ENCODE measurements around the gene RYR1.

The RYR1 gene

DNA sequence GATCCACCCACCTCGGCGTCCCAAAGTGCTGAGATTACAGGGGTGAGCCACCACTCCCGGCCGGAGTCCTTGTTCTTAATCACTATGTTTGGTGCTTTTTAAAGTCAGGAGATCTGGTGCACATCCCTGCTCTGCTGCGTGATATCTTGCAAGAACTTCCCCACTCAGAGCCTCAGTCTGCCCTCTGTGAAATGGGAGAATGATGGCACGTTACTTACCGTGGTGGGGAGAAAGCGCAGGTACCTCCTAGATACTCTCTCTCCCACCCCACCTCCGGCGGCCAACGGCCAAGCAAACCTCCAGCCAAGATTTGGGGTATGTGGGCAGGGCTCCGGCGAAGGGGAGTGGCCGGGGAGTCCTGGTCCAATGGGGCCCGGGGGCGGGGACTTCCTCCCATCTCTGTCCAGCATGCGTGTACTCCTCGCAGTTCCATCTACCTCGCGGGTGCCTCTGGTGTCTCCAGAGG, at the start of gene RYR1:
RYR1 (plus strand) TSS at position 424 of the 466 bp plus-strand sequence. CDS start 139 bp downstream, outside the sequence.
- DNase-seq (ENCODE audit: low read depth) = no peak

DNA sequence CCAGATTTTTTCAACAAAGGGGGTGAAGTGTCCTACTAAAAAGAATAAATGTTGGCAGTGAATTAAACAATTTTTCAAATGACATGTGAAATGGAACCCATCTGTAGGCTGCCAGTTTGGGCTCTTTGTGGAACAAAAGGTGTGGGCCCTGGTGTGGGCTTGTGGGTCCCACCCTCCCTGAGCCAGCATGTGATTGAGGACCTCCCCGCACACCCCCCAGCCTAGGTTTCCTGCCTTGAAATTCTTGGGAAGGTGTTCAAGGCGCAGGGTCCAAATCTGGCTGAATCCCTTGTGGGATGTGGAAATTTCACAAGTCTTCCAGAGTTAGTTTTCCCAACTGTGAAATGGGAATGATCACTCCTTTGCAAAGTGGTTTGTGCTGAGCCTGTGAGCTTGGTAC, 49.7 kb upstream of the RYR1 start:
- no peak for DNase-seq (ENCODE audit: low read depth)

DNA sequence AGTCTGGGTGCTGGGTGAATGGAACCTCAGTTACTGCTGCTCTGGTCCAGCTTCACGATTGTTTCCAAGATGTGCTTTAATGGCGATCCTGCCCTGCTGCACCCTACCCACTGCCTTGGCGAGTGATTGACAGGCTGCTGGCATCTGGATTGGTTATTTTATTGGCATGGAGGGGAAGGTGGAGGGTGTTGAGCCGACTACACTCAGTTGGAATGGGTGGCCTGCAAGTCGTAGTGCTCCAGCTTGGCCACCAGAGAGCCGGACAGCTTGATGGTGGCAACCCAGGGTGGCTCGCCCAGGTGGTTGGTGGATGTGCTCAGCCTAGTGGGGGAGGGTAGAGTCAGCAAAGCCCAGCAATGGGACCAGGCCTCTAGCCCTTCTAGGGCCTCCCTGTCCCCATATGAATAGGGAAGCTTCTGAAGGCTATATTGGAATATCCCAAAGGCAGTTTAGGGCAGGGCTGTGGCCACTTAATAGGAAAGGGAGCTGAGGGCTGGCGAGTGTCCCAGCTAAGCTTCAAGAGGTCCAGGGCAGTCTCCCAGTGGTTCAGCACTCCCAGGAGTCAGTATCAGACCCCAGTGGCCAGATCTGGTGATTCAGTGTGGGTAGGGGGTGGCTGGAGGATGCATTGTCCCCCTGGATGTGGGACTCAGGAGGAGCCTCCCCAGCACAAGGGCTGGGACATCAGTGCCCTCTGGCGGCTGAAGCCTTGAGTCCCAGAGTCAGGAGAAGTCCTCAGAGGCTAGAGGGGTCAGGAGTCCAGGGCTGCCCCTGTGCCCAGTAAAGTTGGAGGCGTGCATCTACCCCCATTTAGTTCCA, 49.1 kb upstream of the RYR1 start:
- no peak for DNase-seq (ENCODE audit: low read depth)

DNA sequence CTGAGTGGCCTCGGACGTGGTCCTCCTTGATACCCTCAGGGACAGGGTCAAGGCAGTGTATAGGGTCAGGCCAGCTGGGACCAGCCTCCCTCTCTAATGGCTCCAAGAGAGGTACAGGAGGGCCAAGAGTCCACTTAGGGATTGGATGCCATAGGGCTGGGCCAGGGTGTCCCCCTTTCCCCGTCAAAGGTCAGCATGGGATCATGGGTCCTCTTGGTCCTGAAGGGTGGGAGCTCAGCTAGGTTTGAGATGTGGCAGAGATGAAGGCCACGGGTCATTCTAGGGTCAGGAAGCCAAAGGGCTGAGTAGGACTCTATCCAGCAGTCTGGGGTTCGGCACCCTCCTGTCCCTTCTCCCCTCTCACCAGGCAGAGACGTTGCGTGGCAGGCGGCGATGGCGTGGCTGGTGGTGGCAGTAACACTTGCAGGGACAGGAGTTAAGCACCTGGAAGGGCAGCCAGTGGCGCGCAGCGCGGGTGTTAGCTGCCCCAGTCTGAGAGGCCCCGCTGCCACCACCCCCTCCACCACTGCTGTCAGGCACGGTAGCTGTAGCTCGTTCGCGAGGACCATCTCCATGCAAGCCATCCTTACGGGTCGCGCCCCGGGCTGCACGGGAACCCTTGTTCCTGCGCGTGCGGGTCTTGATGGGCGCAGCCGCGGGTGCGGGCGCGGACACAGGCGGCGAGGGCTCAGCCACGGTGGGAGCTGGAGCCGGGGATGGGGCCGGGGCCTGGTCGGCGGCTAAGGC, 48.3 kb upstream of the RYR1 start:
- DNase-seq (ENCODE audit: low read depth) = no peak

DNA sequence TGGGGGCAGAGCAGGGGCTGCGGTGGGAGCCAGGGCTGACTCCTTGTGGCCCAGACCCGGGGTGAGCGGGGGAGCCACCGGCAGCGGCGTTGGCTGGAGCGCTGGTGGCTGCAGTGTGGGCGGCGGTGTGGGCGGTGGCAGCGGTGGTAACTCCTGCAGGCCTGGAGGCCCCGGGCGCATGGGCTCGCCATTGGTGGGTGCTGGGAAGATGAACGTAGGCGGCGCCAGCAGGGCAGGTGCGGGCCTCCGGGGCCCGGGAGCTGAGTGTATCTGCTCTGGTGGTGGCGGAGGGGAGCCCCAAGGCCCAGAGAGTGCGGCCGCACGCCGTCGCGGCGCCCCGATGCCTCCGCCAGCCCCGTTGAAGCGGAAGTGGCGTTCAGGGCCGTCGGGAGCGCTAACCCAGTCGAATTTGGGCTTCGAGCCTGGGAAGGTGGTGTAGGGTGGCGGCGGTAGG, 47.7 kb upstream of the RYR1 start:
- DNase-seq (ENCODE audit: low read depth) = no peak

DNA sequence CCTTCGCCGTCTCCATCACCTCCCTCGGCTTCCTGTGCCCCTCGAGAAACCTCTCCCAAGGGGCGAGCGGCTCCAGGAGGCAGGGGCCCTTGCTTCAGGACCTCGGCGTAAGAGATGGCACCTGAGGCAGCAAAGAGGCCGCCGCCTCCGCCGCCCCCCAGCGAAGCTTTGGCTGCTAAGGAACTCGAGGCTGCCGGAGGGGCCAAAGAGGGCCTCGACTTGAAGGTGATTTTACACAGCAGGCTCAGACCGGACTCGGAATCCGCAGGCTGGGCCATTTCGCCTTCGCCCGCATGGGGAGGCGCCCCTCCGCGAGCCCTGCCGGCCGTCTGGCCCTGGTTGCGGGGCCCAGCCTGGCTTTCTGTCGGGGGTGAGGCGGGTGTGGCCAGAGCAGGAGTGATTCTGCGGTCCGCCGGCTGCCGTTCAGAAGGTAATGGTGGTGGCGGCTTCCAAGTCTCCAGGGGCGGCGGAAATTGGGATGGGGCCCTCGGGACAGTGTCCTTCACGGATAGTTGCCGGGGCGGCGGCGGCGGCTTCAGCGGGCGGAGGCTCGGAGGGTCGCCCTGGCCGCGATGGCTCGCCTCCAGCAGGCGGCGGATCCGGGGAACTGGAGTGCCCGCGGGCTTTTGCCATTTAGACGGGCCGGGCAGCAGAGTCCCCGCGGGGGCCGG, 47.1 kb upstream of the RYR1 start:
- no peak for DNase-seq (ENCODE audit: low read depth)

DNA sequence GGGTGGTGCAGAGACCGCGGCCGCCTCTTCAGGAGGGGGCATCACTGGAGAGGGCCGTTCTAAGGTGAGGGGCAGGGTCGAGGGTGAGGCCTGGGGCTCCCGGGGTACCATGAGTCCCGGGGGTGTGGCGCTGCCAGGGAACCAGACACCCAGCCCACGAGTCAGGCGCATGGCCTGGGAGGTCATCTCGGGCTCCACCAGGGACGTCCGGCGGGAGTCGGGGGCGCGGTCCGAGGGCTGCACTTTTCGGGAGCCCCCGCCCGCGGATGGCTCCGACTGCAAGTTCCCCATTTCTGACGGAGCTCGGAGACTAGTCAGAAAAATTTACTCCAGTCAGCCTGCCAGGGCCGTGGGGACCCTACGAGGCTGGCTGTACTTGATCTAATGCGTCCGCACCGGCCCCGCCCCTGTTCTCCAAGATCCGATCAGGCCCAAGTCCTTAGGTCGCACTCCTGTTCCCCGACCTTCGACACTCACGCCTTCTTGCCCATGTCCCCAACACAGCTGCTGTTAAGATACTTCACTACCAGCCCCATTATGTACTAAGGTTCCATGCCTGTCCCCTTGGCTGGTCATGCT, 46.4 kb upstream of the RYR1 start:
- DNase-seq (ENCODE audit: low read depth) = no peak

DNA sequence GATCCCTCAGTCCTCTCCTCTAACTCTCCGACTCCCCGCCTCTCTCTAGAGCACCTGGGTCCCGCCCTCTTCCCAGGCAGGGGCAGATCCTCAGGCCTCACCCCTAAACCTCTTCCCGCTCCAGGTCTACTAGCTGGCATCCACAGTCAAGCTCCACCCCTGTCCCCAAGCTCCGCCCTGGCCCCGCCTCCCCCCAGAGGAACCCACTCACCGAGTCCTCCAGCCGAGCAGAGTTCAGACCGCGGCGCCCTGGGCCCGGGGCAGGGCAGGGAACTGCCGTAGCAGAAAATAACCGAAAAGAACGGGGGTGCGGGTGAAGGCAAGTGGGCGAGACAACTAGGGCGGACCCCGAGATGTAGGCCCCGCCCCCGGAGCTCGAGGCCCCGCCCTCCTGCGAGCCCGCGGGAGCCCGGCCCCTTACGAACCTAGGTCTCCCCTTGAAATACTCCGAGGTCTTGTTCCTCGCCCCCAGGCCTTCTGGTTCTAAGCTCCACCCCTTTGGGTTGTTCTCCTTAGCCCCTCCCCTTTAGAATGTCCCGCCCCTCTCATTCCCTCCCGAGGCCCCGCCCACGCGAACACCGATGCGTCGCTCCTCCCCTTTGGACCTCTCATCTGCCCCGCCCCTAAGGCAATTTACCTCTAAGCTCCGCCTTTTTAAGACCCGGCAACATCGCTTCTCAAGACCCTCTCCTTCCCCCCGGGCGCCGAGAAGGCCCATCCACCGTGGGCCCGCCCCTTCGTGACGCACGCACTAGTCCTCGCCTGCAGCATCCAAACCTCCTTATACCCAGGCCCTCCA, 45.7 kb upstream of the RYR1 start, which contains the start of gene GGN:
GGN (minus strand) TSS at position 485 of the 799 bp plus-strand sequence. CDS start 773 bp downstream, outside the sequence.
- peak; percentile 65 for DNase-seq (ENCODE audit: low read depth)

DNA sequence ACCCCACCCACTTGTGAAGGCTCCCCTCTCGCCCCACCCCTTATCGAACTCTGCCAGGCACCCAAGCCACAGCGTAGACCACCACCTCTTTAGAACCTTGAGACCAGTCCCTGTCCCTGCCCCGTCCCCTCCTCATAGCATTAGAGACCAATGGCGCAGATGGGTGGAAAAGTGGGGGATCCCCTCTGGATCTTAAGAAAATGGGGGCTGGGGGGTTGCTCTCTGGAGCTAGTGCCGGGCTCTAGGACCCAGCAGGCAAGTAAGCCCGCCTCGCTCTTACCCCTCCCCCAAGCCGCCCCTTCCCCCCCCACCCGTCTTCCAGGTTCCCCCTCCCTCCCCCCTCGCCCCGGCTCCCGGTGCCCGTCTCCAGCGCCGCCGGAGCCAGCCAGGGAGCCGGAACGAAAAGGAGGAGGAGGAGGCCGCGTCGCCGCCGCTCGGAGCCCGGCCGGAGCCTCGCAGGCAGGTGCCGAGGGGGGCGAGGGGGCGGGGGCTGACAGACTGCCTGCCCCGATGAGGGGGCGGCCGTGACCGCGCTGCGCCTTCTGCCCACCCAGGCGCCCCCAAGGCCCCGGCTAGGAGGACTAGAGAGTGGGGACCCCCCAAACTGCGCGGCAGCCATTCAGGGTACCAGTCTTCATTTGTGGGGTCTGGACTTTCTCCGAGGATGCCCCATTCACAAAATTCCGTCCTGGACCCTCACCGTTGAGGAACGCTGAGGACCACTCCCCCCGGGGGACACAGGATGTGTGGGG, 45.0 kb upstream of the RYR1 start, which contains the start of gene SPRED3:
SPRED3 (plus strand) TSS at position 349 of the 752 bp plus-strand sequence. CDS start 1,606 bp downstream, outside the sequence.
- no peak for DNase-seq (ENCODE audit: low read depth)

DNA sequence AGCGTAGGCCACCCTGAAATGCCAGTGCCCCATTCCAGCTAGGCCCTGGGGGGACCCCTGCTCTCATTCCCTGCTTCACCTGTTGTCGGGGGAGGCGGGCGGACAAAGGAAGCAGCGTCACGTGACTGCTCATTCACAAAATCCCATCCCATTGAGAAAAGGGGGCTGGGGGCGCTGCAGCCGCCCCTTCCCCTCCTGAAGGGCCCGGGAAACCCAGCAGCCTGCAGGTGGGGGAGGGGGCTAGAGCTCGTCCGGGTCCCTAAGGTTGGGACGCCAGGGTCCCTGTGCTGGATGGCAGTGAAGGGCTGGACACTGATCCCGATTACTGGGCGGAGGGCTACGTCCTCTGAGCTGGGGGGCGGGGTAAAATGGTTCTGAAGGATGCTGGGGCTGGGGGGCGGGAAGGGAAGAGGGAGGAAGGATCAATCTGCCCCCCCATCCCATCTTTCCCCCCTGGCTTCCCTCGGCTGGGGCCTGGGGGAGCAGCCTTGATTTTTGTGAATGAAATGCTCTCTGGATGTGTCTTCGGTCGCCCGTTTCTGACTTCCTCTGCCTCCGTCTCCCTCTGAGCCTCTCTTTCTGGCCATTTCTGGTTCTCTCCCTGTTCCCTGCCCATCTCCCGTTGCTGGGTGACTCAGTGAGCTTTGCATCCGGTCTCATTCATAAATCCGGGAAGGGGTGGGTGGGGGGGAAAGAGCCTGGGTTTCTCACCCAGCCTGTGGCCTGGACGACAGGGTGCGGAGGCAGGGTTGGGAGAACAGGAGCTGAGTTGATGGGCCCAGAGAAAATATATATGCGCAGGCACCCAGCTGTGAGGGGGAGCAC, 44.2 kb upstream of the RYR1 start:
- no peak for DNase-seq (ENCODE audit: low read depth)

DNA sequence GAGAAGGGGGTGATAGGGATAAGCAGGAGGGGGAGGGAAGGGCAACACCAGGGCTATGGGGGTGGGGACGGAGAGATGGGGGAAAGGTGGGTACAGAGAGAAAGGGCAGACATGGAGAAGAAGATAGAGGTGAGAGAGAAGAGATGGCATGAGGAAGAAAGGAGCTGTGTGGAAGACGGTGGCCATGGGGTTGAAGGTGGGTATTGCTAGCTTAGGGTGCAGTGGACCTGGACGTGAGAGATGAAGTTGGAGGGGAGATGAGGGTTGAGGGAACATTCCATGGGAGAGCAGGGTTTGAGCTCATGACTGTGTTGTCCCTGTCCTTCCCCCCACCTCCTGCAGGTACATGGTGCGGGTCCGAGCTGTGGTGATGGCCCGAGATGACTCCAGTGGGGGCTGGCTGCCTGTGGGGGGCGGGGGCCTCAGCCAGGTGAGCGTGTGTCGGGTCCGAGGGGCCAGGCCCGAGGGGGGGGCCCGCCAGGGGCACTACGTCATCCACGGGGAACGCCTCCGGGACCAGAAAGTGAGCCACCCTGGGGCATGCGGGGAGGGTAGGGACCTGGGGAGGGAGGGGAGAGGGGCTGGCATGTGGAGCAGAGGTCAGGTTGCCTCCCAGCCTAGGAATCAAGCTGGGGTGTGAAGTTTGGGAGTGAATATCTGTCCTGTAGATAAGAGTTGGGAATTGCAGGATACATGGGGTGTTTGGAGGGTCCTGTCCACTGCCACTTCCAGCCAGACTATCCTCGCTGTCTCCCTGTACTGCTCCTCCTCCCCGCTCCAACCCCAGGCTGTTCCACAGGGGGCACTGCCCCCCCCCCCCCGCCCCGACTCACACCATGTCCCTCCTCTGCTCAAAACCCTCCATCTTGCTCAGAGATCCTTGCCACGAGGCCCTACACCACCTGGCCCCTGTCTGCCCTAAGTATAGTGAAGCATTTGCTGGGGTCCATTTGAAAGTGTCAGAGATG, 43.2 kb upstream of the RYR1 start:
- no peak for DNase-seq (ENCODE audit: low read depth)

DNA sequence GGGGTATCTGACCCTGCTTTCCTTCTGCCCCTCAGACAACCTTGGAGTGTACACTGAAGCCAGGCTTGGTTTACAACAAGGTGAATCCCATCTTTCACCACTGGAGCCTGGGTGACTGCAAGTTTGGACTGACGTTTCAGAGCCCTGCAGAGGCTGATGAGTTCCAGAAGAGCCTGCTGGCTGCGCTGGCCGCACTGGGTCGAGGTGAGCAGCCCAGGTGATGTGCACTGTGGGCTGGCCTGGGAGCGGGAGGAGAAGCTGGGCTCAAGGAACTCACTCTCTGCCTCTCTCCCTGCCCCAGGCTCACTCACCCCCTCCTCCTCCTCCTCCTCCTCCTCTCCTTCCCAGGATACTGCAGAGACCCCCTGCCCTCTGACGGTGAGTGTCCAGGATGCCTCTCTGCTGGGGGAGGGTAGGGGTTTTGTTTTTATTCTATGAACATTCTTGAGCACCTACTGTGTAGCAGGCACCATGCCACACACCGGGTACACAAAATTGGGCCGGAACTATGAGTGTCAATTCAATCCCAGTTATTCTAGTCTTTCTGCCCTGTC, 41.5 kb upstream of the RYR1 start:
- no peak for DNase-seq (ENCODE audit: low read depth)

DNA sequence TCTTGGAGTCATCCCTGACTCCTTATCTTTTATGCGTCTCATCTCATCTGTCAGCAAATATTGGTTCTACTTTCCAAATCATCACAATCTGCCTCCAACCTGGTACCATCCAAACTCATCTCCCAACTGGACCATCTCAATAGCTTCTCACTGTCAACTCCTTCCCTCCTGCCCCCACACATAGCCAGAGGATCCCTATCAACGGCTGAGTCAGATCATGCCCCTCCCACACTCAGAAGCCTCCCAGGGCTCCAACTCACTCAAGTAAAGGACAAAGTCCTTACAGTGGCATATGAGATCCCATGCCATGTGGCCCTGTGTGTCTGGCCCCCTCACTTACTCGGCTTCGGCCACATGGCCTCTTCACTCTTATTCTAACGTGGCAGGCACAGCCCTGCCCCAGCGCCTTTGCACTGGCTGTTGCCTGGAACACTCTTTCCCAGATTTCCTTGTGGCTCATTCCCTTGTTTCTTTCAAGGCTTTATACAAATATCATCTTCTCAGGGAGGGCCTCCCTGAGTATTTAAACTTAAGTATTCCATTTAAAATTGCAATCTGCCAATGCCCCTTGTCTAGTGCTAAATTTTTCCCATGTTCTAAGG, 40.7 kb upstream of the RYR1 start:
- DNase-seq (ENCODE audit: low read depth) = no peak

DNA sequence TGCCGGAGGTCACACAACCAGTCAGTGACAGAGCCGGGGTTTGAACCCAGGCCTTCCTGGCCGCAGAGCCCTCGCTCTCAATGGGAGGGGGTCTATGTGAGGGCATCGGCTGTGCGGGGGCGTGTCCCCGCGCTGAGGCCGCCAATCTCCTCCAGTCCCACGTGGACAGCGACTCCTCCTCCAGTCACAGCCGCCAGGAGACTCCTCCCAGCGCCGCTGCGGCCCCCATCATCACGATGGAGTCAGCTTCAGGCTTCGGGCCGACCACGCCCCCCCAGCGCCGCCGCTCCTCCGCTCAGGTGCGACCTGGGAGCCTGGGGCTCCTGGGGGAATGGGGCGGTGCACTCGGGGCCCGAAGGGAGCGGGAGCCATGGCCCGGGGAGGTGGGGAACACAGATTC, 39.0 kb upstream of the RYR1 start:
- peak; percentile 46 for DNase-seq (ENCODE audit: low read depth)

DNA sequence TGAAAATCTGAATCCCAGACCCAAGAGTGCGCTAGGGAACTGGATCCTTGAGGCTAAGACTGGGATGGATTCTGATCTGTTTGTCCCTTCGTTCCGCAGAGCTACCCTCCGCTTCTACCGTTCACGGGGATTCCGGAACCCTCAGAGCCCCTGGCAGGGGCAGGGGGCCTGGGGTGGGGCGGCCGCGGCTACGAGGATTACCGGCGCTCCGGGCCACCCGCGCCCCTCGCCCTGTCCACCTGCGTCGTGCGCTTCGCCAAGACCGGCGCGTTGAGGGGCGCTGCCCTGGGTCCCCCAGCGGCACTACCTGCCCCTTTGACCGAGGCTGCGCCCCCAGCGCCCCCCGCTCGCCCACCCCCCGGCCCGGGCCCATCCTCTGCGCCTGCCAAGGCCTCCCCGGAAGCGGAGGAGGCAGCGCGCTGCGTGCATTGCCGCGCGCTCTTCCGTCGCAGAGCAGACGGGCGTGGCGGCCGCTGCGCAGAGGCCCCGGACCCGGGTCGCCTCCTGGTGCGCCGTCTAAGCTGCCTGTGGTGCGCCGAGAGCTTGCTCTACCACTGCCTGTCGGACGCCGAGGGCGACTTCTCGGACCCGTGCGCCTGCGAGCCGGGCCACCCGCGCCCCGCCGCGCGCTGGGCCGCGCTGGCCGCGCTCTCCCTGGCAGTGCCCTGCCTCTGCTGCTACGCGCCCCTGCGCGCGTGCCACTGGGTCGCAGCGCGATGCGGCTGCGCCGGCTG, 37.9 kb upstream of the RYR1 start:
- no peak for DNase-seq (ENCODE audit: low read depth)

DNA sequence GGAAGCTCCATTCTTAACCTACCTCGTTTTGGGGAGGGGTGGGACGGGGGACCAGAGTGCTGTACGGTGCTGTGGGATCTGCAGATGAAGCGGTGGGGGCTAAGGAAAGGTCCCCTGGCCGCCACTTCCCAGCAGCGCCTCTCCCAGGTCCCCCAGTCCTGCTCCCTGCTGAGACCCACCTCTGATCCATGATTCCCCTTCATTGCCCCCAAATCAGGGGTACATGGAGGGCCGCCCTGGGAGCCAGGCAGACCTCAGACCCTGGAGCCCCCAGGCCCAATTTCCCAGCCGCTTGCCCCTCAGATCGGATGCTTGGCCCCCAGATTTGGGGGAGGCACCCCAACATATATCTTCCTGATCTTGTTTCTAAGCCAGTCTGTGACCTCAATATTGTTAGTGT, 34.4 kb upstream of the RYR1 start:
- DNase-seq (ENCODE audit: low read depth) = no peak

DNA sequence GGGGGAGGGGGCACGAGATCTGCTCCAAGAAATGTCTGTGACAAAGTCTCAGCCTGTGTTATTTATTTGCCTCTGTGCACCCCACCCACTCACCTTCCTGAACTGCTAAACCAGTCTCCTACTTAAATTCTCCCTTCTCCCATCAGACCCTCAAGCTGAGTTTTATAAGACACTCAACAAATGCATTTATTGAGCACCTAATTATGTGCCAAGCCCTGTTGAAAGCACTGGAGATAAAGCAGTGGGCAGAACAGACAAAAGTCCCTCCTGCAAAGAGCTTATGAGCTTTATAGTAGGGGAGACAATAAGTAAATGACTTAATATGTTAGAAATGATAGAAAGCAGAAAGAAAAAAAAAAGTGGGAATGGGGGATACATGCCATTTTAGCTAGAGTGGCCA, 34.0 kb upstream of the RYR1 start:
- no peak for DNase-seq (ENCODE audit: low read depth)

Measured in stimulated activated CD8-positive, alpha-beta memory T cell treated with anti-CD3 and anti-CD28 coated beads, Interleukin-7, amount 100 ng/mL, for 24 hours (primary cell).